Hypothalamus (tissue), 51 donors: ENCODE results near the gene HLA-E.

Experiments
- DNase-seq, 51 donors: peaks; one replicate each; lab custom pipeline; 2025; lab: John Stamatoyannopoulos, UW

HLA-E gene

GRCh38 chr6:30533460-30534294 lies 44.4 kb downstream of the HLA-E start:
- DNase-seq = no peak

GRCh38 chr6:30537931-30538330 lies 48.6 kb downstream of the HLA-E start:
- DNase-seq = no peak

- DNase-seq = peak in 44 of 51 donors; percentile 1 to 78 (median 48)
Measured at GRCh38 chr6:30541515-30542403, 52.5 kb downstream of the HLA-E start.

- no peak for DNase-seq
Measured at GRCh38 chr6:30542404-30542725, 53.1 kb downstream of the HLA-E start.

- no peak for DNase-seq
Measured at GRCh38 chr6:30542915-30543314, 53.6 kb downstream of the HLA-E start.
